WTC11 (cell line): ENCODE measurements around the gene NXPH3. TPM values are rescaled to one million over a fixed set of nuclear protein-coding genes. Genes with fewer than 3 reads are reported as not detected.

Experiments used
- ATAC-seq: fragments of 200-7000 bp; cut with Tn5 transposase; 2 replicates; pipeline ENCODE4 v1.10.0; 2021; ENCODE audit warnings: mild to moderate bottlenecking, moderate library complexity
- CTCF ChIA-PET: fragments of 300-600 bp; sonication (Branson Sonifier 250); formaldehyde crosslinking; loops from one replicate; lab custom pipeline; 2021; ENCODE audit warnings: antibody characterized with exemption; lab: Charles Lee
- POLR2A ChIA-PET: fragments of 350-600 bp; sonication (Branson Sonifier 250); formaldehyde crosslinking; loops from one replicate; lab custom pipeline; 2021; ENCODE audit warnings: antibody characterized with exemption; lab: Charles Lee
- DNase-seq: peaks from one replicate; pipeline ENCODE4 v3.0.0; 2021; ENCODE audit warnings: low spot score
- H3K27ac Mint-ChIP-seq: 2 replicates; pipeline ENCODE4 v1.8.0; 2021; ENCODE audit warnings: mixed read lengths
- H3K27me3 Mint-ChIP-seq: 2 replicates; pipeline ENCODE4 v1.8.0; 2021; ENCODE audit warnings: low read depth, mild to moderate bottlenecking, moderate library complexity, mixed read lengths
- H3K36me3 Mint-ChIP-seq: 2 replicates; pipeline ENCODE4 v1.8.0; 2021; ENCODE audit warnings: mixed read lengths
- H3K4me1 Mint-ChIP-seq: 2 replicates; pipeline ENCODE4 v1.8.0; 2022; ENCODE audit warnings: mixed read lengths
- H3K4me3 Mint-ChIP-seq: 2 replicates; pipeline ENCODE4 v1.8.0; 2021; ENCODE audit warnings: mild to moderate bottlenecking, moderate library complexity, mixed read lengths
- H3K9me3 Mint-ChIP-seq: 2 replicates; pipeline ENCODE4 v1.8.0; 2021; ENCODE audit warnings: mixed read lengths
- AR ChIP-seq: fragments of 250-450 bp; sonication (Bioruptor Pico); IDR thresholded peaks from 2 replicates; pipeline ENCODE4 v1.9.0; 2021; ENCODE audit warnings: mild to moderate bottlenecking
- ARID4B ChIP-seq: sonication (generic); formaldehyde crosslinking; IDR thresholded peaks from 2 replicates; pipeline ENCODE4 v1.8.0; 2023; ENCODE audit warnings: missing genetic modification reagents, mild to moderate bottlenecking, borderline replicate concordance
- ATF2 ChIP-seq: sonication (generic); formaldehyde crosslinking; IDR thresholded peaks from 2 replicates; pipeline ENCODE4 v1.8.1; 2022; ENCODE audit warnings: low read depth, missing genetic modification reagents, borderline replicate concordance
- ATF3 ChIP-seq: sonication (generic); formaldehyde crosslinking; conservative IDR thresholded peaks from 2 replicates; pipeline ENCODE4 v1.8.1; 2022; ENCODE audit warnings: mild to moderate bottlenecking, missing genetic modification reagents
- CREB1 ChIP-seq: sonication (generic); formaldehyde crosslinking; IDR thresholded peaks from 2 replicates; pipeline ENCODE4 v1.8.0; 2023; ENCODE audit warnings: mild to moderate bottlenecking, missing genetic modification reagents
- CTCF ChIP-seq: fragments of 200-600 bp; IDR thresholded peaks from 2 replicates; pipeline ENCODE4 v1.8.0; 2022; ENCODE audit warnings: antibody characterized with exemption
- E2F1 ChIP-seq: sonication (generic); formaldehyde crosslinking; IDR thresholded peaks from 2 replicates; pipeline ENCODE4 v1.8.0; 2022; ENCODE audit warnings: mild to moderate bottlenecking, missing genetic modification reagents
- GABPB1 ChIP-seq: sonication (generic); formaldehyde crosslinking; IDR thresholded peaks from 2 replicates; pipeline ENCODE4 v1.8.1; 2023; ENCODE audit warnings: mild to moderate bottlenecking, missing genetic modification reagents
- GRHL2 ChIP-seq: fragments of 250-450 bp; sonication (Bioruptor Pico); IDR thresholded peaks from 2 replicates; pipeline ENCODE4 v1.8.0; 2022; ENCODE audit warnings: mild to moderate bottlenecking, moderate library complexity; ENCODE audit not compliant: insufficient replicate concordance, severe bottlenecking
- JUN ChIP-seq: sonication (generic); formaldehyde crosslinking; IDR thresholded peaks from 2 replicates; pipeline ENCODE4 v1.8.0; 2023; ENCODE audit warnings: mild to moderate bottlenecking, missing genetic modification reagents
- NR1H2 ChIP-seq: sonication (generic); formaldehyde crosslinking; IDR thresholded peaks from 2 replicates; pipeline ENCODE4 v1.9.0; 2021; ENCODE audit warnings: mild to moderate bottlenecking, moderate library complexity, missing genetic modification reagents
- SMAD3 ChIP-seq: sonication (generic); formaldehyde crosslinking; IDR thresholded peaks from 2 replicates; pipeline ENCODE4 v1.8.0; 2022; ENCODE audit warnings: missing genetic modification reagents, mild to moderate bottlenecking, borderline replicate concordance
- SP1 ChIP-seq: sonication (generic); formaldehyde crosslinking; conservative IDR thresholded peaks from 2 replicates; pipeline ENCODE4 v1.8.1; 2022; ENCODE audit warnings: missing genetic modification reagents
- ZBTB21 ChIP-seq: sonication (generic); formaldehyde crosslinking; IDR thresholded peaks from 2 replicates; pipeline ENCODE4 v1.8.1; 2023; ENCODE audit warnings: mild to moderate bottlenecking, missing genetic modification reagents, borderline replicate concordance
- ZNF317 ChIP-seq: sonication (generic); formaldehyde crosslinking; IDR thresholded peaks from 2 replicates; pipeline ENCODE4 v1.8.1; 2023; ENCODE audit warnings: low read depth, mild to moderate bottlenecking, moderate library complexity, missing genetic modification reagents, borderline replicate concordance
- ZNF423 ChIP-seq: fragments of 250-450 bp; sonication (Bioruptor Pico); IDR thresholded peaks from 2 replicates; pipeline ENCODE4 v2.1.2; 2022; ENCODE audit warnings: mild to moderate bottlenecking, moderate library complexity
- total RNA-seq: library from RNA; stranded (reverse); gene quantifications from 3 replicates; pipeline ENCODE4 v1.2.3, GENCODE V29; 2021

The NXPH3 gene
- total RNA-seq, 1 experiment from 2014 or later: 3.4 TPM

GRCh38 chr17:49557312-49558024 lies 18.2 kb upstream of the NXPH3 start:
- Mint-ChIP-seq H3K9me3 (no peaks in the 10 kb centered on the region), H3K4me3 (no peak overlapping the region), H3K4me1 (peaks cover 13% of the 10 kb centered on the region), H3K27ac (no peak overlapping the region), H3K27me3 (peaks cover 8% of the 10 kb centered on the region), H3K36me3 (no peaks in the 10 kb centered on the region)
- TF ChIP-seq SMAD3 (CRISPR knock-in tag) (no peak), CTCF (0 out of 2 replicates have a peak, but pooled peaks have one; percentile 49)
- CTCF ChIA-PET: interaction anchor here (0.5 to 4.2 kb wide), 57 partner anchors 8 to 441 kb away, joined by 3 to 129 read pairs (median 7); partner anchors contain the start of genes DLX3, KAT7, NGFR and PHB1
- ATAC-seq: peak; percentile 75
- peak; percentile 70 for DNase-seq
- POLR2A ChIA-PET: no interaction called here

- no peaks in the 10 kb centered on the region; the same call in 1 of the 2 replicates for H3K27me3 Mint-ChIP-seq
- DNase-seq (no peak), ATAC-seq (no peak)
- H3K4me1 Mint-ChIP-seq: peaks cover 11% of the 10 kb centered on the region
- H3K4me3 Mint-ChIP-seq: no peak overlapping the region
- H3K36me3 Mint-ChIP-seq: no peaks in the 10 kb centered on the region
- ChIA-PET POLR2A (interaction anchor here (0.6 kb wide), 1 partner anchor 286 kb away, joined by 3 read pairs; no protein-coding TSS in a partner anchor), CTCF (interaction anchor here (0.7 to 2.4 kb wide), 3 partner anchors 8 to 69 kb away, joined by 5 to 35 read pairs (median 6); no protein-coding TSS in a partner anchor)
- no peak overlapping the region for H3K27ac Mint-ChIP-seq
- TF ChIP-seq SP1 (no peak), ATF2 (no peak), ZNF317 (CRISPR knock-in tag) (no peak), AR (no peak), ATF3 (CRISPR knock-in tag) (no peak), ARID4B (CRISPR knock-in tag) (no peak), ZNF423 (no peak), E2F1 (no peak), NR1H2 (no peak), GRHL2 (CRISPR knock-in tag) (no peak), CREB1 (CRISPR knock-in tag) (no peak), JUN (no peak), ZBTB21 (CRISPR knock-in tag) (no peak), GABPB1 (CRISPR knock-in tag) (no peak)
- H3K9me3 Mint-ChIP-seq: no peaks in the 10 kb centered on the region
Observed at GRCh38 chr17:49564638-49565037, 11.0 kb upstream of the NXPH3 start.
